AG04449 (cell line): ENCODE measurements around the gene ATP13A4.

Experiments
- CTCF ChIA-PET: fragments of 350-600 bp; formaldehyde crosslinking; extraction: SDS; loops from one replicate; lab custom pipeline; 2021; ENCODE audit warnings: antibody characterized with exemption; lab: Yijun Ruan, JAX
- POLR2A ChIA-PET: fragments of 400-600, 350-600 bp; formaldehyde crosslinking; extraction: SDS; loops from one replicate; lab custom pipeline; 2020; ENCODE audit warnings: antibody characterized with exemption, inconsistent platforms; lab: Yijun Ruan, JAX
- DNase-seq: peaks from one replicate; pipeline ENCODE4 v3.0.0-alpha.2; 2010; ENCODE audit warnings: low read depth, low spot score
- H3K4me3 ChIP-seq: 2 replicates; pipeline ENCODE4 v1.5.1; 2011; ENCODE audit warnings: low read depth, mild to moderate bottlenecking, control low read depth, low read length
- TF ChIP-seq, protein P1 (sequence below): IDR thresholded peaks from one replicate; pipeline ENCODE4 v1.5.1; 2011; ENCODE audit warnings: mild to moderate bottlenecking, moderate library complexity, low read length, control low read depth, inconsistent platforms; ENCODE audit not compliant: insufficient read depth; ENCODE audit errors: missing control alignments

The ATP13A4 gene, protein sequence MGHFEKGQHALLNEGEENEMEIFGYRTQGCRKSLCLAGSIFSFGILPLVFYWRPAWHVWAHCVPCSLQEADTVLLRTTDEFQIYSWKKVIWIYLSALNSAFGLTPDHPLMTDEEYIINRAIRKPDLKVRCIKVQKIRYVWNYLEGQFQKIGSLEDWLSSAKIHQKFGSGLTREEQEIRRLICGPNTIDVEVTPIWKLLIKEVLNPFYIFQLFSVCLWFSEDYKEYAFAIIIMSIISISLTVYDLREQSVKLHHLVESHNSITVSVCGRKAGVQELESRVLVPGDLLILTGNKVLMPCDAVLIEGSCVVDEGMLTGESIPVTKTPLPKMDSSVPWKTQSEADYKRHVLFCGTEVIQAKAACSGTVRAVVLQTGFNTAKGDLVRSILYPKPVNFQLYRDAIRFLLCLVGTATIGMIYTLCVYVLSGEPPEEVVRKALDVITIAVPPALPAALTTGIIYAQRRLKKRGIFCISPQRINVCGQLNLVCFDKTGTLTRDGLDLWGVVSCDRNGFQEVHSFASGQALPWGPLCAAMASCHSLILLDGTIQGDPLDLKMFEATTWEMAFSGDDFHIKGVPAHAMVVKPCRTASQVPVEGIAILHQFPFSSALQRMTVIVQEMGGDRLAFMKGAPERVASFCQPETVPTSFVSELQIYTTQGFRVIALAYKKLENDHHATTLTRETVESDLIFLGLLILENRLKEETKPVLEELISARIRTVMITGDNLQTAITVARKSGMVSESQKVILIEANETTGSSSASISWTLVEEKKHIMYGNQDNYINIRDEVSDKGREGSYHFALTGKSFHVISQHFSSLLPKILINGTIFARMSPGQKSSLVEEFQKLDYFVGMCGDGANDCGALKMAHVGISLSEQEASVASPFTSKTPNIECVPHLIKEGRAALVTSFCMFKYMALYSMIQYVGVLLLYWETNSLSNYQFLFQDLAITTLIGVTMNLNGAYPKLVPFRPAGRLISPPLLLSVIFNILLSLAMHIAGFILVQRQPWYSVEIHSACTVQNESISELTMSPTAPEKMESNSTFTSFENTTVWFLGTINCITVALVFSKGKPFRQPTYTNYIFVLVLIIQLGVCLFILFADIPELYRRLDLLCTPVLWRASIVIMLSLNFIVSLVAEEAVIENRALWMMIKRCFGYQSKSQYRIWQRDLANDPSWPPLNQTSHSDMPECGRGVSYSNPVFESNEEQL

DNA sequence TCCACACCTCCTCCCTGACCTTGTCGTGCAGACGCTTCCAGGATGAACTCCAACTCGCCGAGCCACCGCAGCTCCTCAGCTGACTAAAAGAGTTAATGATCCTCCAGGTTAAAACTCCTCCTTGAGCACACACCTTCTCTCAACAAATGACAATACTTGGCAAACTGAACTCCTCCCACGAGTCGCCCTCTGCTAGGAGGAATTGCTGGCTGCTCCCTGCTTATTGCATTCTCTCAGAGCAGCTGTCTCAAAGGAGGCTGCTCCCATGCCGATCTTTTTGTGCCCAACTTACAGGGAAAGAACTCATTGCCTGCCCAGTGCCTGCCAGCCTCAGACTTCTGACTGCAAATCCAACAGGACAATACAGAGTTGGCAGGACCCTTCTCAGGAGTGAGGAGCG lies at the start of gene ATP13A4:
Gene ATP13A4 (minus strand): TSS at position 85 of the 400 bp plus-strand sequence. CDS start 96 bp downstream, outside the sequence.
- ChIA-PET POLR2A (no interaction called here), CTCF (no interaction called here)
- no peak within 1 kb of the TSS for H3K4me3 ChIP-seq
- TF ChIP-seq, protein P1, sequence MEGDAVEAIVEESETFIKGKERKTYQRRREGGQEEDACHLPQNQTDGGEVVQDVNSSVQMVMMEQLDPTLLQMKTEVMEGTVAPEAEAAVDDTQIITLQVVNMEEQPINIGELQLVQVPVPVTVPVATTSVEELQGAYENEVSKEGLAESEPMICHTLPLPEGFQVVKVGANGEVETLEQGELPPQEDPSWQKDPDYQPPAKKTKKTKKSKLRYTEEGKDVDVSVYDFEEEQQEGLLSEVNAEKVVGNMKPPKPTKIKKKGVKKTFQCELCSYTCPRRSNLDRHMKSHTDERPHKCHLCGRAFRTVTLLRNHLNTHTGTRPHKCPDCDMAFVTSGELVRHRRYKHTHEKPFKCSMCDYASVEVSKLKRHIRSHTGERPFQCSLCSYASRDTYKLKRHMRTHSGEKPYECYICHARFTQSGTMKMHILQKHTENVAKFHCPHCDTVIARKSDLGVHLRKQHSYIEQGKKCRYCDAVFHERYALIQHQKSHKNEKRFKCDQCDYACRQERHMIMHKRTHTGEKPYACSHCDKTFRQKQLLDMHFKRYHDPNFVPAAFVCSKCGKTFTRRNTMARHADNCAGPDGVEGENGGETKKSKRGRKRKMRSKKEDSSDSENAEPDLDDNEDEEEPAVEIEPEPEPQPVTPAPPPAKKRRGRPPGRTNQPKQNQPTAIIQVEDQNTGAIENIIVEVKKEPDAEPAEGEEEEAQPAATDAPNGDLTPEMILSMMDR: no peak
- no peak for DNase-seq

DNA sequence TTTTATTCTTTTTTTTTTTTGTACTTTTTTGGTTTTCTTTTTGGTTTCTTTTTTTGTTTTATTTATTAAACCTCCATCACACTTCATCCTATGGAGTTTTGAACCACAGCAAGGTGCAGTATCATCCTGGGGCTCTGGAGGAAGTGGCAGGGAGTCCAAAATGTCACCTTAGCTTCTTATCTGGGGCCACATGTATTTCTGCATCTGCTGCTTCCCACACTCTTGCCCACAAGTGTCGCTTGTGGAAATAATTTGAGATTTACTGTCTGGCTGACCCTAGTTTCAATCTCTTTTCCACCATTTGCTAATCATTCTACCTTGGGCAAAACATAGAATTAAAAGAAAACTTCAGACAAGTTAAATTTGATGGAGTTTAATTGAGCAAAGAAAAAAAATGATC lies 44.7 kb upstream of the ATP13A4 start:
- no peak overlapping the region for H3K4me3 ChIP-seq
- CTCF ChIA-PET: no interaction called here
- TF ChIP-seq, protein P1: no peak
- no peak for DNase-seq
- POLR2A ChIA-PET: no interaction called here

DNA sequence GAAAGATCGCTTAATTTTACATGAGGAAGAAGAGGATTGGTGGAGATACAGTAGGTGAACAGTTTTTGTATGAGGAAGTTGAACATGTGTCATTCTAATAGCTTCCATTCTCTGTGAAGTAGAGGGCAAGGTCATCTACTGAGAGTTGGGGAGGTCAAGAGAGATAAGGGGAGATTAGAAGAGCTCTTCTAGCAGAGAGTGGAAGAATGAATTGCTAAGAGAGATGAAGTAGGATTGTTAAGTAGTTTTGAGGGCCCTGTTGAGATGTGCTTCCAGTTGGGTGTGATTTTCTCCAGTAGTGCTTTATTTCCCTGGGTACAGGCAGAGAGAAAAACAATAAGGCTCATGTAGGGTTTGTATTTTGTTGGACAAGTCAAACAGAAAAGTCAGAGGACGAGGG lies 43.5 kb upstream of the ATP13A4 start:
- TF ChIP-seq, protein P1: no peak
- POLR2A ChIA-PET: no interaction called here
- no peak for DNase-seq
- CTCF ChIA-PET: no interaction called here
- H3K4me3 ChIP-seq: no peak overlapping the region

DNA sequence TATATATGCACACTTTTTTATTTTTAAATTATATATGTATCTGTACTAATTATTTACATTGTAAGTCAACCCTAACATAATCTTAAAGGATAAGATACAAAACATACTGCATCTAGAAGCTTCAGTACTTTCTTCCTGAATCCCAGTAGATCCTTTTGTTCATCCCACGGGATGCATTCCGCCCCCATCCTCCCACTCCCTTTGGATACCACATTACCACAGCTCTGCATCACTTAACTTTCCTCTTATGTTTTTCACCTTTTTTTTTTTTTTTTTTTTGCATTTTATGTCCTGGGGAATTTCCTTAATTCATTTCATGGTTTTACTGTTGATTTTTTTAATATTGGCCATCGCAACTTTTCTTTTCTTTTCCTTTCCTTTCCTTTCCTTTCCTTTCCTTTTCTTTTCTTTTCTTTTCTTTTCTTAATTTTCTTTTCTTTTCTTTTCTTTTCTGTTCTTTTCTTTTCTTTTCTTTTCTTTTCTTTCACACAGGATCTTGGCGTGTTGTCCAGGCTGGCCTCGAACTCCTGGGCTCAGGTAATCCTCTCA lies 41.3 kb upstream of the ATP13A4 start:
- DNase-seq: no peak
- no peak overlapping the region for H3K4me3 ChIP-seq
- CTCF ChIA-PET: interaction anchor here (1.0 to 1.1 kb wide), 2 partner anchors 16 to 1029 kb away, joined by 3 read pairs; no protein-coding TSS in a partner anchor
- POLR2A ChIA-PET: no interaction called here
- TF ChIP-seq, protein P1: no peak

DNA sequence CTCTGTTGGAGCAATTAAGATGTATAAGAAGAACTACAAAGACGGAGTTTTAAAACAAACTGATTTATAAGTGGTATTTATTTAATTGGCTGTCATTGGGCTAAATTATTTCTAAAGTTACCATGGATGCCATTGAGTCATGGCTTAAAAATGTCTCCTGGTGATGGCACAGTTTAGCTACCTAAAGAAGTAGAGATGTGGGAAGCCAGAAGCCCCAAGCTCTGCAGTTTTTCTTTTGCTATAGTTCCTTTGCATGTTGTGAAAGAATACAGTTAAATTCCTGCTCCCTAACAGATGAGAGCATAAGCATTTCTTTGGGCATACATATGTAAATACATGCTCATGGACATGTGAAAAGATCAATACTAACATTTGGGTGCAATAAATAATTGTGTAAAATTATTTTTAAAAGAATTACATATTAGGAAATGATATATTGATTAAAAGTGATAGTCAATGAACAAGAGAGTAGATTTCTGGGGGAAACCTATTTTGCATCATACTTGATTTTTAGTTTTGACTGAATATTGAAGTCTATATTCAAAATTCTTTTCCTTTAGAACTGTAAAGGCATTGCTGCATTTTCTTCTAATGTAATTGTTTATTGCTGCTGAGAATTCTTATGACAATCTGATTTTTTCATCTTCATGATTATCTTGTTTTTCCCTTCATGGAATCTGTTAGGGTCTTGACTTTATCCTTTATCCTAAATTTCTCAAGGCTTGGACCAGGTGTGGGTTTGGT lies 40.4 kb upstream of the ATP13A4 start:
- TF ChIP-seq, protein P1: no peak
- ChIA-PET CTCF (interaction anchor here (1.0 to 1.1 kb wide), 2 partner anchors 17 to 1028 kb away, joined by 3 read pairs; no protein-coding TSS in a partner anchor), POLR2A (no interaction called here)
- DNase-seq: no peak
- H3K4me3 ChIP-seq: no peak overlapping the region
